Measurements from ENCODE around the gene EIF2A. TPM values are rescaled to one million over a fixed set of nuclear protein-coding genes. Genes with fewer than 3 reads are reported as not detected.
A peak's percentile ranks its signal among the peaks of the same experiment; 100 is the strongest.

The EIF2A gene
- total RNA-seq, 1 donor from 2014 or later = 117 TPM

- no peak for DNase-seq (ENCODE audit: low read depth in 2 of 2)
Observed at GRCh38 chr3:150543128-150543527, 3.5 kb upstream of the EIF2A start.

DNA sequence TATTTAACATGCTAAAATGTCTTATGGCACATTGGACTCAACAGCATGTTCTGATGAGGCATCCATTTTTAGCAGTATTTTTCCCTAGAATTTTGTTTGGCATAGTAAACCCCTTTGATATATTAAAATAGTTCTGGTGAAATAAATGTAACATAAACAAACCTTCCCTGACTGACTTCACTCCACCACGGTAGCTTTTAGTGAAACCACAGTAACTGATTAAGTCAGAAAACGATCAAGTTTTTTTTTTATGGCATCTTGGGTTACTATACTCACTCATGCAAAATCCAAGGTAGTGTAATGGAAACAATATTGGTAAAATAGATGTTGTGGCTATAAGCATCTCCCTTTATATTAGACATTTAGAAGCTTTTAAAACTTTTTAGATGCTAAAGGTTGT, 3.1 kb upstream of the EIF2A start:
- DNase-seq (ENCODE audit: low read depth in 2 of 2) = no peak

DNA sequence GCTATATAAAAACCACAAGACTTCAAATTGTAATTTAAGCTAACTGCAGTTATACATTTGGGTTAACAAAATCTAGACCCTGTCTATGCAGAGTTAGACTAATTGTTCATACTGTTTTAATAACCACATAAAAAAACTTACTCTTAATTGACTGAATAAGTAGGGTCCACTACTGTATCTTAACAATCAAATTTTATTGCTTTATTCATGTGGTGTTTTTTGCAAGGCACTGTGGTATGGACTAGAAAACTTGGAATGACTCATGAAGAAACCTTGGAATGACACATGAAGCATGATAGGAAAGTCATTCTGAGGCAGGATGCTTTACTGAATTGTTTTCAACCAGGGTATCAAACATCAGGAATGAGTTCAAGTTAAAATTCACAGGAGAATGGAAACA, 2.5 kb upstream of the EIF2A start:
- peak in 1 of 2 donors; percentile 55 for DNase-seq (ENCODE audit: low read depth in 2 of 2)

GRCh38 chr3:150544726-150545125, 1.9 kb upstream of the EIF2A start:
- peak in 1 of 2 donors; percentile 11 for DNase-seq (ENCODE audit: low read depth in 2 of 2)

DNA sequence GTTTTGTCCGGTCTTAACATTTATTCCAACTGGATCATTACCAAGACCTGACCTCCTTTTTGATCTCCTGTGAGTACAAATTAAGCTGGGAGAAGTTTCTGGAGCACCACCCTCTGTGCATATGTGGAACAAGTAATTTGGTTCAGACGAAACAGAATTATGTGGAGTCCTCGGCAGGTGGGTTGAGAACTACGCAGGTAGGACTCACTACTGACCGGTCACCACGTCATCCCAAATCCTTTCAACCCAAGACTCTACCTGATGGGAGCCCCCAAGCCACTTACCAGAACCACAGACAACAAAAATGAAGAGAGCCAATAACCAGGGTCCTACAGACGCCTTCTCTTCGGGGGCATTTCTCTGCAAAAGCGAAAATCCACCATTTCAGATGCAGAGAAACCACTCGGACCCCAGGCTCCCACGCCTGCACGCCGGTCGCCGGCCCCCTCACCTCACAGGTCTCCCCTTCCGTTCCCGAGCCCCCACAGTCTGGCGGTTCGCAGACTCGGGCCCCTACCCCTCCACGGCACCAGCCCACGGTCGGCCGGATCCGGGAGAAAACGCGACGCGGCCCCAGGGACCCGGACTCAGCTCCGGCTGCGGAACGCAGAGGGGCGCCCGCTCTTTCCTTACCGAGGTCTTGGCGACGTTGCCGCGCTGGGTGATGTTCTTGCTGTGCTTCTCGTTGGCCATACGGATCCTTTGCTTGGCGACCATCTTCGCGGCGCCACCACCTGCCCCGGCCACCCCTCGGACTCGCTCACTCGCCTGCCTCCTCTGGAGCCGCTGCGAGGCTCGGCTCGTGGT, 965 bp upstream of the EIF2A start:
- DNase-seq (ENCODE audit: low read depth in 2 of 2) = peak; percentile 14 to 27

DNA sequence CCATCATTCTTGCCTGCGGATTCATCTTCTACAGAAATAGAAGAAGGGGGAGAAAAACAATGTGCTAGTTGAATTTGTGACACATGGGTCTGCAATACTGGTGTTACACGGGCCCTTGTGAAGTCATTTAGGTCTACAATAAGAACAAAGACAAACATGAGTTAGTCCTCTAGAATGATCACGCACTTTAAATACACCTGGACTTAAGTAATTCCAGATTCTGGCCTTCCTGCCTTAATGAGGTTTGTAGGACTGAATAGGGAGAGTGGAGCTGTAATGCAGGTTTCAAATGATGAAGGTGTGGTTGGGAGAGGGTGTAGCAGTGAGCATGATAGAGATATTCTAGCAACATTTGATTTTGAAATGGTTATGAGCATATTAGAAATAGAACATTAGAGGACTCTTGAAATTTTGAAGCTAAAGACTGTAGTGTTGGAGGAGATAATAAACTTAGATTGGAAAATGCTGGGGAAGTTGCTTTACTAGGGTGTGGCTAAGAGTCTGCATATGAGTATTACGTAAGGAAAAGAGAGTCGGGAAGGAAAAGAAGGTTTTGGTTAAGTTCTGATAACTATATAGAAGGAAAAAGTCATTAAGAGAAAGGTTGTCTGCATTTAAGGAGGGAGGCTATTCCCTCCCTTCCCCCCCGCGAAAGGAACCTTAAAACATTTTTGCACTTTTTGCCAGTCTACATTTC, 606 bp downstream of the EIF2A start:
- peak in 1 of 2 donors; percentile 38 for DNase-seq (ENCODE audit: low read depth in 2 of 2)

DNA sequence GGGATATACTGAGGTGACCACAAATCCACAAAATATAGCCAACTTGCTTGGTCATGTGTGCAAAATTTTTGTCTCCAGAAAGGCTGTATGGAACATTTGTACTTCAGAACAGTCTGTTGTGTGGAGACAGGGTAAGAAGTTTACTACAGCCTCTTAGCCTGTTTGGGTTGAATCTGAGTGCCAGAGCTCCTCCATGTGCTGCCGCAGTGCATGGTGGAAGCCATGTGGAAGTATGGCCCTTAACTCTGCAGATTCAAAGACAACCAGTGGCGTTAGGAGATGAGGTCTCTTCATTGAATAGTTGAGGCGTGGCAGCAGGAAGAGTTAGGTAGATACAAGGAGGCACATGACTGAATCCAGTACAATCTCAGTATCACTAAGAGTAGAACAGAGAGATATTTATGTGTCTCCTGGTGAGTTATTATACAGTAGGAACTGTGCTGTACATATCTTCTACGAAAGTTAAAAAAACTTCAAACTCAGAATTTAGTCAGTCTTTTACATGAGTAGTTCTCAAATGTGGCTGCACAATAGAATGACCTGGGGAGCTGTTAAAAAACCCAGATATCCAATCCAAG, 9.4 kb downstream of the EIF2A start:
- no peak for DNase-seq (ENCODE audit: low read depth in 2 of 2)

DNA sequence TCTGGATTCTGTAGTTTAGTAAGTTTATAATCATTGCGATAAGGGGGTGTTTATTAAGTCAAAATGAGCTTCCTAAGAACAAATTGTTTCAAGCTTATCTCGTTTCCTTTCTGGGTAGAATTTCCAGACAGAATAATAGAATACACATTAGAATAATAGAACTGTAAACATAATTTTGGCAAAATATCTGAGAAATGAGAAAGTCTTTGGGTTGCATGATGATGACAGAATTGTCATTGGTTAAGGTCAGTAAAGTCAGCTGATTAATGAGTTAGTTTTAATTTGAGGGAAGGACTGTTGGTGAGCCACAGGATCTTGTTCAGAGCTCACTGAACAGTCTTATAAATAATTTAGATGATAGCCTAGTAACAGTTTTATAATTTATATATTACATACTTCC, 10.2 kb downstream of the EIF2A start:
- peak; percentile 41 to 50 for DNase-seq (ENCODE audit: low read depth in 2 of 2)

GRCh38 chr3:150557725-150558124, 11.1 kb downstream of the EIF2A start:
- no peak for DNase-seq (ENCODE audit: low read depth in 2 of 2)

DNA sequence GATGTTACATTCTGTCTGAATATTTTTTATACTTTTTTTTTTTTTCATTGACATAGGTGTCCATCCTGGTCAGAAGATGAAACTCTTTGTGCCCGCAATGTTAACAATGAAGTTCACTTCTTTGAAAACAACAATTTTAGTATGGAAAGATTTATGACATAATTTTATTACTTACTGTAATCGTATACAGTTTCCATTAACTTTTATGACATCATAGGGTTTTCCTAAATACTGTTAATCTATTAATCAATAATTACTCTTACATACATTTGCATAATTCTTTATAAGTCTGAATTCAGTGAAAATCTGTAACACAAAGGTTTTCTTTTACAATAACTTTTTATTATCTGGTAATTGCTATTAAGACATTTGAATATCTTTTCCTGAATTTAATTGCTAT, 17.7 kb downstream of the EIF2A start:
- no peak for DNase-seq (ENCODE audit: low read depth in 2 of 2)

DNA sequence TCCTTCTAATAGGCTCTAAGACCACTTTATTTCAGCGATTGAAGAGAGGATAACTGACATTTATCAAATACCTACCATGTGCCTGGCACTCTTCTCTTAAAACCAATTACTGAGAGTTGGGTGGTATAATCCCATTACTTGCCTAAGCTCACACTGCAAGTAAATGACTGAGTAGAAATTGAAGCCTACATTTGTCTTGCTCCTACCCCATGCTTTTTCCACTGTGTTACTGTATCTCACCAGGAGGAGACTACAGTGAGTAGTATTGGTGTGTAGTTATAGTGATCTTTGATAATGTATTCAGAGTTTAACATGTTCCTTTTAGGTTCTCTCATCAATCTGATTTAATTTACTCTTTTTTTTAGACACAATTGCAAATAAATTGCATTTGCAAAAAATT, 20.7 kb downstream of the EIF2A start:
- DNase-seq (ENCODE audit: low read depth in 2 of 2) = no peak

- peak; percentile 39 to 42 for DNase-seq (ENCODE audit: low read depth in 2 of 2)
Observed at GRCh38 chr3:150577855-150578254, 31.3 kb downstream of the EIF2A start.

DNA sequence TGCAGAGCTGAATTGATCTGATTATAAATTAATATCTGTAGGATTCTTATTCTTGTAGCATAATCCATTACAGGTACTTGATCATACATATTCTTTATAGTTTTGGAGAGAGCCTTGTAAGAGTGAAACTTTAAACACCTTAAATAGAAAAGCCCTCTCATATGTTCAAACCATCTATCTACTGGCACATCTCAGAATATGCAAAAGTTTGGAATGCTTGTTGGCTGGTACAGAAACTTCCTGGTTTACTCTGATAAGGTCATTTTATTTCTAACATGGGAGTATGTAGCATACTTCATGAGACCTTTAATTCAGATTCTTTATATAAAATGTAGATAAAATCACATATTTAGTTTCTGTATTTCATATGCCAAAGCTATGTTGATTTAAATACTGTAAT, 34.6 kb downstream of the EIF2A start:
- DNase-seq (ENCODE audit: low read depth in 2 of 2) = no peak

- DNase-seq (ENCODE audit: low read depth in 2 of 2) = no peak
Observed at GRCh38 chr3:150582620-150583019, 36.0 kb downstream of the EIF2A start.

GRCh38 chr3:150583028-150583427, 36.4 kb downstream of the EIF2A start:
- DNase-seq (ENCODE audit: low read depth in 2 of 2) = no peak

- no peak for DNase-seq (ENCODE audit: low read depth in 2 of 2)
Observed at GRCh38 chr3:150588027-150588830, 41.6 kb downstream of the EIF2A start.

DNA sequence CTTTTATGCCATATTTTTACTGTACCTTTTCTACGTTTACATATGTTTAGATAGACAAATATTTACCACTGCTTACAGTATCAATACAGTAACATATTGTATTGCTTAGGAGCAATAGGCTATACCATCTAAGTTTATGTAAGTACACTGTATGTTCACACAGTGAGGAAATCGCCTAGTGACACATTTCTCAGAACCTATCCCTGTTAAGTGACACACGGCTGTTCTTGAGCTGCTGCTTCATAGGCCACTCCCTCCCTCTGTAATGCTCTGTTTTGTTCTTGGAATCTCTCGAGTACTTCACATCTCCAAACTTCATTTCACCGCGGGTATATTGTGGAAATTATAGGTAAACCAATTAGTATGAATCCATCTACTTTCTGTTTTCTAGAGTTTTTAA, 43.2 kb downstream of the EIF2A start:
- DNase-seq (ENCODE audit: low read depth in 2 of 2) = no peak

DNA sequence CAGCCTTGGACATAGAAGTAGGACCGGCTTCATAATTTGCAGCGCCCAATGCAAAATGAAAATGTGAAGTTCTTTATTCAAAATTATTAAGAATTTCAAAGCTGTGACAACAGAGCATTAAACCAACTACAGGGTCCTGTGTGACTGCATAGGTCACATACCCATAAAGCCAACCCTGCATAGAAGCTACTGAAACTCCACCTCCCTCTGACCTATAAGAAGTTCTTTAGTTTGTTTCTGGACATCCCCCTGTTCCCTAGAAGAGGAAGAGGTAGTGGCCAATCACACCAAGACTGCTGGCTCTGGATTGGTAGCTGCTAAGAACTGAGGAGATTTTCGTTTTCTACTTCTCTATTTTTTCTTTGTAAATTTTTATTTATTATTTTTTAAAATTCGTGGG, 47.6 kb downstream of the EIF2A start:
- DNase-seq (ENCODE audit: low read depth in 2 of 2) = no peak

DNA sequence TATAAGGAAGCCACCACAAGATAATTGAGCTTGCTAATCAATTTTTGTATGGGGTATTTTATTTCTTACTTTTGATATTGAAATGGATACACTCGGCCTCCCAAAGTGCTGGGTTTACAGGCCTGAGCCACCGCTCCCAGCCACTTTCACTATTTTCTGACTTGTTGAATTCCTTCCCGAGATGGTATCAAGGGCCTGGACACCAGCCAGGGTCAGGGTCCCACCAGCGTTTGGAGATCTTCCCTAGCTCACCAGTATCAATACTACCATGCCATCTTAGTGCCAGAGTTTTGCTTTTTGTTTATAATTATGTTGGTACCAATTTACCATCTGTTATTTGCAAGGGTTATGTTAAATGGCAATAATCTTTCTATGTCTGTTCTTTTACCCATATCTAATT, 51.1 kb downstream of the EIF2A start:
- no peak for DNase-seq (ENCODE audit: low read depth in 2 of 2)

DNA sequence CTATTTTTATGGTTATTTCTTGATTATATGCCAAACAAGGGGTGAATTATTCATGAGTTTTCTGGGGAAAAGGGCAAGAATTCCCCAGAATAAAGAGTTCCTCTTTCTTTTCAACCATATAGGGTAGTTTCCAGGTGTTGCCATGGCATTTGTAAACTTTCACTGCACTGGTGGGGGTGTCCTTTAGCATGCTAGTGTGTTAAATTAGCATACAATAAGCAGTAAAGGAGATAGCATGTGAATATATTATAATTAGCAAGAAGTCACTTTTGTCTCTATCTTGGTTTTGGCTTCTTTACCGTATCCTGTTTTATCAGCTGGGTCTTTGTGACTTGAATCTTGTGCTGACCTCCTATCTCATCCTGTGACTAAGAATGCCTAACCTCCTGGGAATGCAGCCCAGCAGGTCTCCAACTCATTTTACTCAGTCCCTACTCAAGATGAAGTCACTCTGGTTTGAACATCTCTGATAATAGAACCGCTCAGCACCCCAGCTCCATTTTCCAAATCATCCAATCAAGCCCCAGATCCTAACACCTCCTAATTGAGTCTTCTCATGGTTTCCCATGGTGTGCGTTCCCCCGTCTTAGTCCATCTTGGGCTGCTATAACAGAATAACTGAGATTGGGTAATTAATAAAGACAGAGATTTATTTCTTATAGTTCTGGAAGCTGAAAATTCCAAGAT, 53.2 kb downstream of the EIF2A start:
- peak; percentile 33 to 75 for DNase-seq (ENCODE audit: low read depth in 2 of 2)
